Lower leg skin (tissue), 3 donors: ENCODE measurements around the gene ZNF311.

Source experiments
- CTCF ChIP-seq, 3 donors: fragments of 450-650 bp; IDR thresholded peaks; one replicate each; pipeline ENCODE4 v1.5.1; 2016; ENCODE audit warnings: antibody characterized with exemption in 3 of 3, mild to moderate bottlenecking in 3 of 3, moderate library complexity in 2 of 3
- POLR2A ChIP-seq, 2 donors: fragments of 450-650 bp; IDR thresholded peaks; one replicate each; pipeline ENCODE4 v1.6.1; 2016 to 2017; ENCODE audit warnings: antibody characterized with exemption in 2 of 2, mild to moderate bottlenecking in 1 of 2, moderate library complexity in 1 of 2

- TF ChIP-seq CTCF (IDR thresholded peaks at IDR 0.05) (no peak), POLR2A (IDR thresholded peaks at IDR 0.05) (no peak)
Observed at GRCh38 chr6:28953039-28953584, 52.0 kb downstream of the ZNF311 start.
